GM18861 (cell line): ENCODE data around the gene MRC2.
"Not testable (repeated sequence)": the region's sequence is repeated elsewhere in the genome, so short reads cannot be mapped to it uniquely, and the experiment has no call there.

Experiments
- ATAC-seq: cut with Tn5 transposase; IDR thresholded peaks from one replicate; pipeline ENCODE4 v1.9.1; 2021; ENCODE audit not compliant: unreplicated experiment

Gene MRC2

GRCh38 chr17:62696256-62696655 lies 68.8 kb downstream of the MRC2 start:
- ATAC-seq: no peak

GRCh38 chr17:62696726-62697490 lies 69.4 kb downstream of the MRC2 start:
- ATAC-seq: no peak

- ATAC-seq: not testable (repeated sequence)
Measured at GRCh38 chr17:62698459-62698858, 71.0 kb downstream of the MRC2 start.

- no peak for ATAC-seq
Measured at GRCh38 chr17:62700964-62701705, 73.7 kb downstream of the MRC2 start.

- no peak for ATAC-seq
Measured at GRCh38 chr17:62701706-62702085, 74.2 kb downstream of the MRC2 start.

- ATAC-seq: no peak
Measured at GRCh38 chr17:62702746-62703260, 75.3 kb downstream of the MRC2 start.

GRCh38 chr17:62703261-62703775 lies 75.8 kb downstream of the MRC2 start:
- ATAC-seq: no peak

- peak; percentile 79 for ATAC-seq
Measured at GRCh38 chr17:62703776-62704380, 76.4 kb downstream of the MRC2 start.

- ATAC-seq: no peak
Measured at GRCh38 chr17:62704381-62704971, 77.0 kb downstream of the MRC2 start.

GRCh38 chr17:62705156-62705777 lies 77.8 kb downstream of the MRC2 start:
- ATAC-seq: no peak

GRCh38 chr17:62705778-62706597 lies 78.5 kb downstream of the MRC2 start:
- no peak for ATAC-seq

GRCh38 chr17:62706598-62707424 lies 79.3 kb downstream of the MRC2 start:
- ATAC-seq: no peak

GRCh38 chr17:62707425-62707739 lies 79.9 kb downstream of the MRC2 start:
- ATAC-seq: no peak

GRCh38 chr17:62708587-62708986 lies 81.1 kb downstream of the MRC2 start:
- ATAC-seq: no peak

- no peak for ATAC-seq
Measured at GRCh38 chr17:62712171-62712581, 84.7 kb downstream of the MRC2 start.

- no peak for ATAC-seq
Measured at GRCh38 chr17:62713086-62713881, 85.8 kb downstream of the MRC2 start.

- no peak for ATAC-seq
Measured at GRCh38 chr17:62714016-62714777, 86.7 kb downstream of the MRC2 start.
